Esophagus squamous epithelium (tissue), 4 donors: Measurements from ENCODE around the gene SREBF1.

ENCODE experiments used
- CTCF ChIP-seq, 6 experiments: fragments of 450-650 bp in 4 of 6; fragments of 200-600 bp in 2 of 6; sonication (generic) in 2 of 6; IDR thresholded peaks; one replicate each; pipeline ENCODE4 v1.5.1; 2016 to 2019; ENCODE audit warnings: antibody characterized with exemption in 6 of 6, mild to moderate bottlenecking in 4 of 6, moderate library complexity in 4 of 6
- POLR2A ChIP-seq, 4 donors: fragments of 450-650 bp; IDR thresholded peaks; one replicate each; pipeline ENCODE4 v1.6.1; 2017; ENCODE audit warnings: antibody characterized with exemption in 4 of 4, mild to moderate bottlenecking in 4 of 4, moderate library complexity in 3 of 4

GRCh38 chr17:17855976-17856375 lies 19.2 kb upstream of the SREBF1 start:
- TF ChIP-seq CTCF (IDR thresholded peaks at IDR 0.05) (no peak), POLR2A (IDR thresholded peaks at IDR 0.05) (no peak)
